ENCODE results near the gene SGF29.

- TF ChIP-seq, protein P1, sequence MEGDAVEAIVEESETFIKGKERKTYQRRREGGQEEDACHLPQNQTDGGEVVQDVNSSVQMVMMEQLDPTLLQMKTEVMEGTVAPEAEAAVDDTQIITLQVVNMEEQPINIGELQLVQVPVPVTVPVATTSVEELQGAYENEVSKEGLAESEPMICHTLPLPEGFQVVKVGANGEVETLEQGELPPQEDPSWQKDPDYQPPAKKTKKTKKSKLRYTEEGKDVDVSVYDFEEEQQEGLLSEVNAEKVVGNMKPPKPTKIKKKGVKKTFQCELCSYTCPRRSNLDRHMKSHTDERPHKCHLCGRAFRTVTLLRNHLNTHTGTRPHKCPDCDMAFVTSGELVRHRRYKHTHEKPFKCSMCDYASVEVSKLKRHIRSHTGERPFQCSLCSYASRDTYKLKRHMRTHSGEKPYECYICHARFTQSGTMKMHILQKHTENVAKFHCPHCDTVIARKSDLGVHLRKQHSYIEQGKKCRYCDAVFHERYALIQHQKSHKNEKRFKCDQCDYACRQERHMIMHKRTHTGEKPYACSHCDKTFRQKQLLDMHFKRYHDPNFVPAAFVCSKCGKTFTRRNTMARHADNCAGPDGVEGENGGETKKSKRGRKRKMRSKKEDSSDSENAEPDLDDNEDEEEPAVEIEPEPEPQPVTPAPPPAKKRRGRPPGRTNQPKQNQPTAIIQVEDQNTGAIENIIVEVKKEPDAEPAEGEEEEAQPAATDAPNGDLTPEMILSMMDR (IDR thresholded peaks at IDR 0.05), result no peak
- TF ChIP-seq EP300 (IDR thresholded peaks at IDR 0.05), result no peak
- TF ChIP-seq POLR2A (IDR thresholded peaks at IDR 0.05), result no peak
Measured at GRCh38 chr16:28606291-28607115, 52.8 kb downstream of the SGF29 start.
